HG02981 (cell line): ENCODE measurements around the gene NUDT15.
"Not testable (repeated sequence)": the region's sequence is repeated elsewhere in the genome, so short reads cannot be mapped to it uniquely, and the experiment has no call there.

ENCODE experiments used
- ATAC-seq: cut with Tn5 transposase; IDR thresholded peaks from one replicate; pipeline ENCODE4 v1.9.1; 2021; ENCODE audit warnings: mild to moderate bottlenecking, moderate library complexity; ENCODE audit not compliant: unreplicated experiment

Gene NUDT15

DNA sequence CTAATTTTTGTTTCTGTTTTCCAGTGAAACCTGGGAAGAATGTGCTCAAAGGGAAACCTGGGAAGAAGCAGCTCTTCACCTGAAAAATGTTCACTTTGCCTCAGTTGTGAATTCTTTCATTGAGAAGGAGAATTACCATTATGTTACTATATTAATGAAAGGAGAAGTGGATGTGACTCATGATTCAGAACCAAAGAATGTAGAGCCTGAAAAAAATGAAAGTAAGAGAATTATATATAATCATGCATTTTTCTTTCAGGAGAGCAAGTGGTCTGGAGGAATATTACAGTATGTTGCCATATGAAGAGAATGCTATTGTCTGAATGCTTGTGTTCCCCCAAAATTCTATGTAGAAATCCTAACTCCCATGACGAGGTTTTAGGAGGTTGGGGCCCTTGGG is 3.4 kb downstream of the NUDT15 start:
- no peak for ATAC-seq

DNA sequence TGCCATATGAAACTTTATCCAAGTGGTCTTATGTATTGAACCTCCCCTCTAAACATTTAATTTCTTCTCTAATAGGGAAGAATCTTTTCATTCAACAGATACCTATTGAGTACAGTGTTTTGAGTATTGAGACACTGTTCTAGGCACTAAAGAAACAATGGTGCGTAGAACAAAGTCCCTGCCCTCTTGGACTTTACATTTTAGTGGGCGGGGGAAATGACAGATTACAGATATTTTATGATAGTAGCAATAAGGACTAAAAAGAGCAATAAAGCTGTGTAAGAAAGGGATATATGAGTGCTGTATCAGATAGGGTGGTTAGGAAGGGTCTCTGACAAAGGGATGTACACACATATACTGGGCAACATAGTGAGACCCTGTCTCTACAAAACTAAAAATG is 5.4 kb downstream of the NUDT15 start:
- ATAC-seq = no peak

- no peak for ATAC-seq
These were observed 6.4 kb downstream of the NUDT15 start for GRCh38 chr13:48043789-48044503.

GRCh38 chr13:48050550-48050949 is 13.0 kb downstream of the NUDT15 start:
- no peak for ATAC-seq

GRCh38 chr13:48054601-48055000 is 17.1 kb downstream of the NUDT15 start:
- no peak for ATAC-seq

DNA sequence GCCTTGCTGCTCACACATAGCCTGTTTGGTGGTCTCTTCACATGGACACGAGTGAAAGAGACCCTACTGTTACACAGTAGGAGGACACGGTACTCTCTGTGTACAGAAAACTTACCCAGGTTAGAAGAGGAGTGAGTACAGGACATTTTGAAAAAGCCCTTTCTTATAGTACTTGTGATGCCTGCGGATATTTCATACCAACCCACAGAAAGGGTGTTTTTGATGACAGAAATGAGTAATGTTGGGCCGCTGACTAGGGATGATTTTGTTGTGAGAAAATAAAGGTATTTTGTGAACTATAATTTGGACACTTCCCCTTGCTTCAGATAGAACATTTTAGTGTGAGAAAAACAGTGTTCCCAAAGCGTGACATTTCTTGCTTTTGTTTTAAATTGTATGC is 18.2 kb downstream of the NUDT15 start:
- no peak for ATAC-seq

DNA sequence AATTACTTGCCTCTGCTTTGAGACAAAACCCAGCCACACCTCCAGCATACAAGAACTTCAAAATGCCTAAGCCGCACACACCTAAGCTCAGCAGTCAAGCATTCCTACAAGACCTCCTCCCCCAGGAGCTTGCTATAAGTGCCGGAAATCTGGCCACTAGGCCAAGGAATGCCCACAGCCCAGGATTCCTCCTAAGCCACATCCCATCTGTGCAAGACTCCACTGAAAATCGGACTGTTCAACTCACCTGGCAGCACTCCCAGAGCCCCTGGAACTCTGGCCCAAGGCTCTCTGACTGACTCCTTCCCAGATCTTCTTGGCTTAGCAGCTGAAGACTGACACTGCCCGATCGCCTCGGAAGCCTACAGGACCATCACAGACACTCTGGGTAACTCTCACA is 21.0 kb downstream of the NUDT15 start:
- not testable (repeated sequence) for ATAC-seq

DNA sequence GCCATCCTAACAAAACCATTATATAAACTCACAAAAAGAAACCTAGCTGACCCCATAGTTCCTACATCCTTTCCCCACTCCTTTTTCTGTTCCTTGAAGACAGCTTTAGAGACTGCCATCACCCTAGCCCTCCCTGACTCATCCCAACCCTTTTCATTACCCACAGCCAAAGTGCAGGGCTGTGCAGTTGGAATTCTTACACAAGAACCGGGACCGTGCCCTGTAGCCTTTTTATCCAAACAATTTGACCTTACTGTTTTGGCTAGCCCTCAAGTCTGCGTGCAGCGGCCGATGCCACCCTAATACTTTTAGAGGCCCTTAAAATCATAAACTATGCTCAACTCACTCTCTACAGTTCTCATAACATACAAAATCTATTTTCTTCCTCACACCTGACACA is 22.4 kb downstream of the NUDT15 start:
- ATAC-seq = not testable (repeated sequence)

GRCh38 chr13:48066310-48066989 is 28.9 kb downstream of the NUDT15 start:
- peak; percentile 84 for ATAC-seq

- ATAC-seq = no peak
These were observed 30.5 kb downstream of the NUDT15 start for GRCh38 chr13:48068036-48068435.

DNA sequence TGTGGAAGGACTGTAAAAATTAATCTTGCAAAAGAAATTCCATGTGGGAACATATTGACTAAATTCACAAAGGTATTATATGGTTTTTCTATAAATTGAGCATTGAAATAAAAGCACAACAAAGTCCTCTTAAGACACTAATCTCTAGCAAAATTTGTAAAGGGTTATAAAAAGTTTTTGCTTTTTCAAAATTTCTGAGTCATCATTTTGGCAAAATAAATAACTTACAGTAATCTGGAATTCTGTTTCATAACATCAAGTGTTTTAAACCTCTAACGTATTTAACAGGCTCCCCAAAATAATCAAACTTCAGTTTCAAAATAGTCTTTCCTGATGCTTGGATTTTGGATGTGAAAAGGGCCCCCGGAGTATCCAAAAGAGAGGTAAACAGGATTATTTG is 31.4 kb downstream of the NUDT15 start:
- ATAC-seq = no peak

- no peak for ATAC-seq
These were observed 32.0 kb downstream of the NUDT15 start for GRCh38 chr13:48069573-48069972.

DNA sequence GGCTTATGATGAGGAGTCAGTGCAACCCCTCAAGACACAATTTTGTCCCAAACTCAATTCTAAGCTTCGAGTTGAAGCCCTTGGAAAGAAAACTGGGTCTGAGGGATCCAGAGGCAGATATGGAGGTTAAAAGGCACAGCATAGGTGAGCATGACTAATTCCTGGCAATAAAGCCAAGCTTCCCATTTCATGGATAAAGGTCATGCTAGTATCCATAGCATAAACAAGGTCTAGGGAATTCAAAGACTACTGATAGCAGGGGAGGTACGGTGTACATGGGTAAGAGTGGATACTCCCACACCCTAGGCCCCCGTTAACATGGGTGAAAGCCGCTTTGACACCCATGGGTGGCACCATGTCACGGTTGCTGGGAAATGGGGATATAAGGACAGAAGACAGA is 33.4 kb downstream of the NUDT15 start:
- no peak for ATAC-seq

GRCh38 chr13:48072304-48072703 is 34.8 kb downstream of the NUDT15 start:
- ATAC-seq = no peak

GRCh38 chr13:48072787-48073186 is 35.3 kb downstream of the NUDT15 start:
- ATAC-seq = no peak

DNA sequence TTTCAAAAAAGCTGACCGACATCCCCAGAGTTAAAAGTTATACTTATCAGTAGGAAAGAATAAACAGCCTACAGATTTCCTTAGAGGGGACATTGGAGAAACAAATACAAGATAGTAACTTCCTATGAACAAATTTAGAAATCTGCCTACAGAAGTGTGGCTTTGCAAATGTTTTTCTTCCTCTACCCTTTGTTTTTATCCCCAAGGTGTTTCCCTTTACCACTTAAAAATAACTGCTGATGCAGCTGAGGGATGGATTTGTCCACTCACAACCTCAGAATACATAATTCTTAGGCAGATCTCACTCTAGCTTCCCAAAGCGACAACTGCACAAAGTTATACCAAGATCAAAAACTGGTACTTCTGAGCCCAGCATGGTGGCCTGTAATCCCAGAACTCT is 36.5 kb downstream of the NUDT15 start:
- ATAC-seq = no peak

DNA sequence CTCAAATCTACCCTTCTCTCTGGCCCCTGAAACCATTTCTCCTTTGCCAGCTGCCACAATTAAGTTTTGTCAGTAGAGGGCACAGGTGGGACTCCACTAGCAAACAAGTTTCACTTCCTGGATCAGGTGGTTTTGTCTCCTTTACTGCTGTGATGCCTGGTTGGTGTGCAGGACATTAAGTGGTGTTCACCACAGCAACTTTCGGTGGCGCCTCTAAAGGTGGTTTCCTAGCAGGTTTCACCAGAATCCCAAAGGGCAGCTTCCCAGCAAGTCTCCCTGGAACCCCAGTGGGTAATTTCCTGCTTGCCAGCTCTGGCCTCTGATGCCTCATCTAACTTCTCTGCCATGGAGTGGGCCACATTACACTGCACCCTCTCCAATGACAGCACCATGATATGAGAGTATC is 40.7 kb downstream of the NUDT15 start:
- peak; percentile 99 for ATAC-seq

DNA sequence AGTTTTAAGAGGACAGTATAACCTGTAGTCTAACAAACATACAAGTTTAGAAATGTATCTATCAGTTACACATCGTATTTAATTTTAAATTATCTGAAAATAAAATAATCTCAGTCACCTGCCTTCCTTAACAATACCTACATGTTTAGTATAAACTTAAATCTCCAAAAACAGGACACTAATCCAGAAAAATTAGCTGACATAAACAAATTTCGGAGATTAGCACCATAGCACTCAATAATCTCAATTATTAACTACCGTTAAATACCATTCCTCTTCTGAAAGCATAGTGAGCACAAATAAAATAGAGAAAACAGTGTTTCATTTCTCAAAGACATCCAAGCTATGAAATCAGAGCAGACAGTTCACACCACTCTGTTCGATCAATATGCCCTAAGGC is 44.2 kb downstream of the NUDT15 start:
- ATAC-seq = no peak

- no peak for ATAC-seq
These were observed 48.7 kb downstream of the NUDT15 start for GRCh38 chr13:48086272-48086671.

GRCh38 chr13:48093588-48093987 is 56.1 kb downstream of the NUDT15 start:
- ATAC-seq = no peak

GRCh38 chr13:48094404-48094780 is 56.9 kb downstream of the NUDT15 start:
- ATAC-seq = peak; percentile 7

- ATAC-seq = peak; percentile 98
These were observed 57.4 kb downstream of the NUDT15 start, which contains the start of gene MED4 for GRCh38 chr13:48094781-48095502. Gene MED4, minus strand, starts transcription at chr13:48095104. Its CDS starts 26 bp downstream, at chr13:48095078.
